HG03103 (cell line): ENCODE data around the gene LAMC2.
"Not testable (repeated sequence)": the region's sequence is repeated elsewhere in the genome, so short reads cannot be mapped to it uniquely, and the experiment has no call there.

Experiments
- ATAC-seq: cut with Tn5 transposase; IDR thresholded peaks from one replicate; pipeline ENCODE4 v1.9.1; 2021; ENCODE audit warnings: low read depth; ENCODE audit not compliant: unreplicated experiment

LAMC2 gene

GRCh38 chr1:183185941-183186490, at the start of gene LAMC2:
Gene LAMC2, plus strand, starts transcription at chr1:183186264. Its CDS starts 89 bp downstream, at chr1:183186353.
- ATAC-seq, result no peak

- ATAC-seq, result no peak
These were observed 48.3 kb upstream of the LAMC2 start for GRCh38 chr1:183137782-183138181.

DNA sequence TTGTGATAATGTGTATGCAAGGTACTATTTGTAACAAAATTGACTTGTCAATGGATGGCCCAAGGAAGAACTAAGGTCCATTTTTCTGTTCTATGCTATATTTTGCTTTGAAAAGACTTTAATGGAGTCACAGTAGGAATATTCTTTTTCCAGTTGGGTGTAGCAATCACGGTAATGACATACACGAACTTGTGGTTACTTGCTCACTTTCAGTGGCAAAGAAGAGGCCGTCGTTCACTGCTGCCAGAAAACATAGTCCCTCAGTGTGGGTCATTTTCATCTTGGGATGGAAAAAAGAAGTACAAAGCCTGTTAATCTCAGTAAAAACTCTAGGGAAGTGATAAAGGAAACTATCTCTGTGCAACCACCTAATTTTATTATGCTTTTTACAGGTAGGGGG, 47.8 kb upstream of the LAMC2 start:
- ATAC-seq, result no peak

DNA sequence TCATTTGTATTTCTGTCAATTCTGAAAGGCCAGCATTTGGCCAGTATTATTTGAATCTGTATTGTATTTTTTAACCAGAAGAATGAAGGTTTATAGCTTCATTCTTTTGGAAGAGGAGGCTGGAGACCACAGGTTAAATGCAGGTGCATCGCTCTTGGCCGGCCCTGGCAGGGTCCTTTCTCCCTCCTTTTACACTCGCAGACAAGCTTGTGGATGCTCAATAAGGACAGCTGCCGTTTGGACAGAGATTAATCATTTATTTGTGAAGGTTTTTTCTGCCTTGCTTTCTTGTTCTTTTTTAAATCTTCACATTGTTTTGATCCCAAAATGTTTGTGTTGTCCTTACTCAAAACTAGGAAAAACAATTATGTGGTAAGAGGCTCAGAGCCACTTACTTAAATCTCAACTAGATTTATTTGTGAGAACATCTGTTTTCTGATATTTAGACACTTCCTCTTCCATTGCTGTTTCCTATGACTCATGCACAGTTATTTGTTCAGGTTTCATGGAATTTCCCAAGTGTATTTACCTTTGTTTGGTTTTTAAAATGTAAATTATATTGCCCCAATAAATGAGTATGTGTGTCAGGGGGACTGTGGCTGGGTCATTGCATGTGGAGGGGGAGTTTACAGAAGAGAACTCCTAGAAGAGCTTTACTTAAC, 46.7 kb upstream of the LAMC2 start:
- no peak for ATAC-seq

GRCh38 chr1:183140633-183141032, 45.4 kb upstream of the LAMC2 start:
- no peak for ATAC-seq

DNA sequence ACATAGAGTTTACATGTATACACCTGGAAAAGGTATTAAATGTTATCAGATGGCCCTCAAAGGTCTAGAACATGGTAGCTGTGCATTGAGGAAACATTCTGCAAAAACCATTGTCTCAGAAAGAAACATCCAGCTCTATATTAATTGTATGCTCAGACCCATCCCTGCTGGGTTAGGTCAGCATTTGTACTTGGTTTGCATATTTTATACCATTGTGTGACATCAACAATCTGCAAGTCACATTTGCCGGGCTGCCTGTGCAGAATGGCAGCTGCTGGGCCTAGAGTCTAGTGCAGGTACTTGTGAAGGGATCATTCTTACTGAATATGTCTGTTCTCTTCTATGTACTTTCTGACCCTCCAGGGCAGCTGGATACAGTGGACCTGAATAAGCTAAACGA, 43.9 kb upstream of the LAMC2 start:
- ATAC-seq, result no peak

GRCh38 chr1:183143576-183144315, 42.3 kb upstream of the LAMC2 start:
- ATAC-seq, result no peak

DNA sequence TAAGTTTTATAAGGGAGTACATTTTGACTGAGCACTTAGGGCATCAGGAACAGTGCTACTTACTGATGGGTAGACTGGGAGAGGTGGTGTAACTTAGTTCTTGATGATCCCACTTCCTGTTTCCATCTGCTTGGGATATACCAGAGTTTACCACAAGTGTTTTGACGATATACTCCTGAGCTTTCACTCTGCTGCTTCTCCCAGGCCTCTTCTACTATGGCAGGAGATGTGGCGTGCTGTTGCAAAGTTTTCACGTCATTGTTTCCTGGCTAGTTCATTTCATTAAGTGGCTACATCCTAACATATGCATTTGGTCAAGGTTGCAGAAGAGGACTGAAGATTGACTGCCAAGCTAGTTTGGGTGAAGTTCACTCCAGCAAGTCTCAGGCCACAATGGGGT, 41.3 kb upstream of the LAMC2 start:
- no peak for ATAC-seq

GRCh38 chr1:183147735-183148134, 38.3 kb upstream of the LAMC2 start:
- ATAC-seq, result no peak

DNA sequence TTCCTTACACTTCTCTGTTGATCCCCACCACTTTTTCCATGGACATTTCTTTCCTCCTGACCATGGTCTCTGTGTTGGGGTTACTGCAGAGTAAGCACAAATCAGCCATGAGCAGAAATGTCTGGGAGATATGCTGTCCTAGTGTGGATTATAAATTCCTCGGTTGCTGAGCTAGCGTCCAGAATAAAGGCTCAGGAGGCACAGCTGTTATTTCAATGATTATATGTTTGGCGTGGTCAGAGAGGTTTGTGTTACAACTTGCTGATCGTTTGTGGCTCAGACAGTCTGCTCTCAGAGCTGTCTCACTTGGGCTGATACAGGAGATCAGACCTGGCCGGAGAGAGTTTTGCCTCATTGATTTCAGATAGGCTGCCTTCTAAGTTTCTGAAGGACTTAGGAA, 37.5 kb upstream of the LAMC2 start:
- ATAC-seq, result no peak

DNA sequence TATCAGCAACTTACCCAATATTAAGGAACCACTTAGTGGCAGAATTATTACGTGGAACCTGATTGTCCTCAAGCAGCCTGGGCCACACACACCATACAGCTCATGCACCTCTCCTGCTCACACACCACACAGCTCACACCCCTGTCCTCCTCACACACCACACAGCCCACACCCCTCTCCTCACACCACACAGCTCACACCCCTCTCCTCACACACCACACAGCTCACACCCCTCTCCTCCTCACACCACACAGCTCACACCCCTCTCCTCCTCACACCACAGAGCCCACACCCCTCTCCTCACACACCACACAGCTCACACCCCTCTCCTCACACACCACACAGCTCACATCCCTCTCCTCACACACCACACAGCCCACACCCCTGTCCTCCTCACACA, 36.8 kb upstream of the LAMC2 start:
- ATAC-seq, result no peak

GRCh38 chr1:183150032-183150431, 36.0 kb upstream of the LAMC2 start:
- ATAC-seq, result not testable (repeated sequence)

- ATAC-seq, result no peak
These were observed 35.6 kb upstream of the LAMC2 start for GRCh38 chr1:183150445-183150844.

- ATAC-seq, result no peak
These were observed 33.9 kb upstream of the LAMC2 start for GRCh38 chr1:183152180-183152579.

DNA sequence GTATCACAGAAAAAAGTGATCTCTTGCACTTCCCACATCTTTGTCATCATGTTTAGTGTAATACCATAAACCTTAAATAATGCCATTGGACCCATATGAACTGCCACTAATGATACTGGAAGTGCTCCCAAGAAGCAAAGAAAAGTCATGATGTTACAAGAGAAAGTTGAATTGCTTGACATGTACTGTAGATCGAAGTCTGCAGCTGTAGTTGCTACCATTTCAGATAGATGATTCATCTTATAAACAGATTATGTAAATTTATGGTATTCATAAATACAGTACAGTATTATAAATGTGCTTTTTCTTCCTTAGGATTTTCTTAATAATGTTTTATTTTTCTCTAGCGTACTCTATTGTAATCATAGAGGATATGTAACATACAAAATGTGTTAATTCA, 30.1 kb upstream of the LAMC2 start:
- ATAC-seq, result no peak

- ATAC-seq, result no peak
These were observed 26.1 kb upstream of the LAMC2 start for GRCh38 chr1:183159960-183160359.

GRCh38 chr1:183161391-183161790, 24.7 kb upstream of the LAMC2 start:
- no peak for ATAC-seq

DNA sequence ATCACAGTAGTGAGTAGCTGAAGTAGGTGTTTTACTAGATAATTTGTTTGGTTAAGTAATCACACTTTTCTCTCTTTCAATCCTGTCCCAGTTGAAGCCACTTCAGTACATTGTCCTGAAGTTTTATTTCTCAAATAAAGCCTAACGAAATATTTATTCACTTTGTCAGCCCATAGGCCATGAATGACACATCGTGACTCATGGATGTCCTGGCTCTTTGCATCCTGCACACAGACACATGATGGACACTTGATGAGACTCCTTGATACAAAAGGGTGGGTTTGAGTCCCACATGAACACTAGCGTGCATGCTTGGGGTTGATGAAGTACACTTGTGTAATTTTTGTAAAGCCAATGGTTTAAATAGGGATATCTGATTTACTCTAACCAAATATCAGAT, 22.7 kb upstream of the LAMC2 start:
- no peak for ATAC-seq

GRCh38 chr1:183164340-183164739, 21.7 kb upstream of the LAMC2 start:
- no peak for ATAC-seq

- no peak for ATAC-seq
These were observed 21.1 kb upstream of the LAMC2 start for GRCh38 chr1:183164963-183165362.

- ATAC-seq, result no peak
These were observed 20.6 kb upstream of the LAMC2 start for GRCh38 chr1:183165456-183165855.

GRCh38 chr1:183166454-183166853, 19.6 kb upstream of the LAMC2 start:
- no peak for ATAC-seq
